ENCODE measurements around the gene CCDC83. TPM values are rescaled to one million over a fixed set of nuclear protein-coding genes. Genes with fewer than 3 reads are reported as not detected.
"Not testable (repeated sequence)": the region's sequence is repeated elsewhere in the genome, so short reads cannot be mapped to it uniquely, and the experiment has no call there.

Gene CCDC83
- total RNA-seq, 1 donor from 2014 or later, result not detected

- no peak for DNase-seq
- TF ChIP-seq CTCF (IDR thresholded peaks at IDR 0.05; ENCODE audit: partially characterized antibody, unreplicated experiment), result no peak
- Mint-ChIP-seq H3K27ac (ENCODE audit: unreplicated experiment) (no peak overlapping the region), H3K27me3 (ENCODE audit: unreplicated experiment) (peaks cover 4% of the 10 kb centered on the region), H3K9me3 (ENCODE audit: unreplicated experiment) (peaks cover 4% of the 10 kb centered on the region), H3K36me3 (ENCODE audit: unreplicated experiment) (peaks cover 10% of the 10 kb centered on the region), H3K4me1 (ENCODE audit: low read depth, unreplicated experiment) (no peaks in the 10 kb centered on the region), H3K4me3 (ENCODE audit: unreplicated experiment) (no peak overlapping the region)
Observed at GRCh38 chr11:85950317-85951048, 95.3 kb downstream of the CCDC83 start.

- H3K27ac Mint-ChIP-seq (ENCODE audit: unreplicated experiment), result no peak overlapping the region
- peaks cover 9% of the 10 kb centered on the region for H3K36me3 Mint-ChIP-seq (ENCODE audit: unreplicated experiment)
- H3K9me3 Mint-ChIP-seq (ENCODE audit: unreplicated experiment), result peaks cover 4% of the 10 kb centered on the region
- H3K4me3 Mint-ChIP-seq (ENCODE audit: unreplicated experiment), result no peak overlapping the region
- TF ChIP-seq CTCF (IDR thresholded peaks at IDR 0.05; ENCODE audit: partially characterized antibody, unreplicated experiment), result no peak
- peaks cover 4% of the 10 kb centered on the region for H3K27me3 Mint-ChIP-seq (ENCODE audit: unreplicated experiment)
- H3K4me1 Mint-ChIP-seq (ENCODE audit: low read depth, unreplicated experiment), result no peaks in the 10 kb centered on the region
- no peak for DNase-seq
Observed at GRCh38 chr11:85951049-85951405, 95.8 kb downstream of the CCDC83 start.

GRCh38 chr11:85951428-85952107 is 96.4 kb downstream of the CCDC83 start:
- Mint-ChIP-seq H3K9me3 (ENCODE audit: unreplicated experiment) (peaks cover 4% of the 10 kb centered on the region), H3K27ac (ENCODE audit: unreplicated experiment) (no peak overlapping the region), H3K27me3 (ENCODE audit: unreplicated experiment) (peaks cover 4% of the 10 kb centered on the region), H3K4me1 (ENCODE audit: low read depth, unreplicated experiment) (peaks cover 4% of the 10 kb centered on the region), H3K36me3 (ENCODE audit: unreplicated experiment) (peaks cover 9% of the 10 kb centered on the region), H3K4me3 (ENCODE audit: unreplicated experiment) (no peak overlapping the region)
- TF ChIP-seq CTCF (IDR thresholded peaks at IDR 0.05; ENCODE audit: partially characterized antibody, unreplicated experiment), result no peak
- DNase-seq, result no peak

GRCh38 chr11:85952108-85952485 is 96.9 kb downstream of the CCDC83 start:
- not testable (repeated sequence) for H3K27ac Mint-ChIP-seq (ENCODE audit: unreplicated experiment); H3K9me3 Mint-ChIP-seq (ENCODE audit: unreplicated experiment); H3K36me3 Mint-ChIP-seq (ENCODE audit: unreplicated experiment); H3K27me3 Mint-ChIP-seq (ENCODE audit: unreplicated experiment); H3K4me3 Mint-ChIP-seq (ENCODE audit: unreplicated experiment); DNase-seq; H3K4me1 Mint-ChIP-seq (ENCODE audit: low read depth, unreplicated experiment)

- no peak overlapping the region for H3K27ac Mint-ChIP-seq (ENCODE audit: unreplicated experiment)
- peaks cover 9% of the 10 kb centered on the region for H3K36me3 Mint-ChIP-seq (ENCODE audit: unreplicated experiment)
- no peak for DNase-seq
- peaks cover 4% of the 10 kb centered on the region for H3K4me1 Mint-ChIP-seq (ENCODE audit: low read depth, unreplicated experiment)
- H3K27me3 Mint-ChIP-seq (ENCODE audit: unreplicated experiment), result peaks cover 2% of the 10 kb centered on the region
- TF ChIP-seq CTCF (IDR thresholded peaks at IDR 0.05; ENCODE audit: partially characterized antibody, unreplicated experiment), result no peak
- H3K4me3 Mint-ChIP-seq (ENCODE audit: unreplicated experiment), result no peak overlapping the region
- H3K9me3 Mint-ChIP-seq (ENCODE audit: unreplicated experiment), result peaks cover 4% of the 10 kb centered on the region
Observed at GRCh38 chr11:85953491-85954143, 98.4 kb downstream of the CCDC83 start.
